HG02884 (cell line): Measurements from ENCODE around the gene DUS1L.
"Not testable (repeated sequence)": the region's sequence is repeated elsewhere in the genome, so short reads cannot be mapped to it uniquely, and the experiment has no call there.

Experiments
- ATAC-seq: cut with Tn5 transposase; IDR thresholded peaks from one replicate; pipeline ENCODE4 v1.9.1; 2021; ENCODE audit warnings: mild to moderate bottlenecking, moderate library complexity; ENCODE audit not compliant: unreplicated experiment

Gene DUS1L

DNA sequence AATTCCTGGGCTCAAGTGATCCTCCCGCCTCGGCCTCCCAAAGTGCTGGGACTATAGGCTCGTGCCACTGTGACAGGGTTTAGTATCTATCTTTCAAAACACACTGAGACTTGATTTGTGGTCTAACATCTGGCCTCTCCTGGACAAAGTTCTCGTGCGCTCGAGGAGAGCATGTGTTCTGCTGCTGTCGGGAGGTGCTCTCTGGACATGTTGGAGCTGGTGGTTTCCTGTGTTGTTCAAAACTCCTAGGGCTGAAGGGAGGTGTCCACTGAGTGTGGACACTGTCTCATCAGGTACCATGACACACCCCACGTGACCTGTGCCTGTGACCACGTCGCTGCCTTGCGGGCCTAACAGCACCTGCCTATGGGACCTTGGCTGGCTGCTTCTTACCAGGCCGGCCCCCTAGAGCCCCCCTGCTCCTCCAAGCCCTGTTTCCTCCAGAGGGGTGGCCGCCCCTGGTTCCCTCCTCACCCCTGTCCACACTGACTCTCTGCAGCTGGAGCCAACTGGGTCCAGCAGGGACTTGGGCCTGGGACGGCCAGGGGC is 19.6 kb downstream of the DUS1L start:
- no peak for ATAC-seq

DNA sequence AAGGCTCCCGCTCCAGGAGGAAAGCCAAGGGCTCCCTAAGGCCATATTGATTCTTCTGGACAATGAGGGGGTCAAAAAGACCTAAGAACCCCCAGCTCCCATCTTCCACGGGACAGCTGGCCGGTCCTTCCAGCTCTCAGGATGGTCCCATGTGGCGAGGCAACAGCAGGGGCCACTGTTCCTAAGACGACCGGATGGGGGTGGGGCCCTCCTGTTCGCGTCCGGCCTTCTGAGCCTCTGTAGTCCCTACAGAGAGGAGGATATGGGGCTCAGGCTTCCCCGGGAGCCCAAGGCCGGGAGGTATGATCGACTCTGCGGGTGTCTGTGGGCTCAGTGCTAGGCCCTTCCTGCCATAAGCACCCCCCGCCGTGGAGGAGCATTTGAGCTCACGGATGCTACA is 22.1 kb downstream of the DUS1L start:
- no peak for ATAC-seq

DNA sequence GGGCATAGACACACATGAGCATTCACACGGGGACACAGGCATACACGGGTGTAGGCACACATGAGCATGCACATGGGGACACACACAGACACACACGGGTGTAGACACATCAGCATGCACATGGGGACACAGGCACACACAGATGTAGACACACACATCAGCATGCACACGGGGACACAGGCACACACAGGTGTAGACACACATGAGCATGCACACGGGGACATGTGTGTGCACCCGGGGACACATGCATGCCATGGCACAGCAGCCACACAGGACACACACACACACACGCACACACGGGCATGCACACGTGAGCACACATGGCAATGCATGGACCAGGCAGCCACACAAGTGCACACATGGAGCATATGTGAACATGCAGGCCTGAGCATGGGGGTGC is 23.0 kb downstream of the DUS1L start:
- no peak for ATAC-seq

- ATAC-seq, result no peak
These were observed 24.3 kb downstream of the DUS1L start for GRCh38 chr17:82041144-82041814.

DNA sequence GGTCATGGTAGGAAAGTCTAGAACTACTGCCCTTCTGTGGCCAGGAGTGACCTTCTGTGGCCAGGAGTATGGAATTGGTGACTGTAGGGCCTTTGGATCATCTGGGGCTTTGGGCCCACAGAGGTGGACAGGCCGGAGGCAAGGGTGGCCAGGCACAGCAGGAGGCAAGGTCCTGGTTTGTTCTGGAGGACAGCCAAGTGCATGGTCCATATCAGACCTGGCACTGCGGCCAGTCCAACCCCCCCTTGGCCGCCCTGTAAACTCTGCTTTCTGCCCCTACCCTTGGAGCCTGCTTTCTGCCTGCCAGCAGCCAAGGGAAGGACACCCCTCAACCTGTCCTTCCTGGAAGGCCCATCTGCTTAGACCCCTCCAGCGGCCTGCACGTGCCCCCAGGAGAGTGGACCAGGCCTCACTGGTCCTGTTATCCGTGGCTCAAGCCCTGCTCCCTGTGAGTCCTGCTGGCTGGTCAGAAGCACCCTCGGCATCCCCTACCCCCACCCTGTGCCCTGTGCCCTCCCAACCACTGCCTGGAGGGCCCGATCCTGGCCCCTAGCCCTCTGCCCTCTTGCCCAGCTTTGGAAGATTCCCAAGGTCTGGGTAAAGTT is 25.8 kb downstream of the DUS1L start:
- ATAC-seq, result no peak

- not testable (repeated sequence) for ATAC-seq
These were observed 26.7 kb downstream of the DUS1L start for GRCh38 chr17:82038796-82039409.

DNA sequence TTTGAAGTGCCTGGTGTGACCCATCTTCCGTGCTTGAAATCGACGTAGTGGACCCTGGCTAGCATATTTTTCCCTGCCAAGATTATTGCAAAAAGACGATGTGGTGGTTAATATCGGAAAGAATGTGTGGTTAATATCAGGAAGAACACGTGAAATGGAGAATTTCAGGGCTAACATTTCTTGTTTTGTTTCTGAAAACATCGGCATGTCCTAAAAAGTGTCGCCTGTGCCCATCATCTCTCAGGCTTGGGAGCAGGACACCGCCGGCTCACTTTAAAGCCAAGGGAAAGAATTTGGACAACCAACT is 27.8 kb downstream of the DUS1L start:
- no peak for ATAC-seq

DNA sequence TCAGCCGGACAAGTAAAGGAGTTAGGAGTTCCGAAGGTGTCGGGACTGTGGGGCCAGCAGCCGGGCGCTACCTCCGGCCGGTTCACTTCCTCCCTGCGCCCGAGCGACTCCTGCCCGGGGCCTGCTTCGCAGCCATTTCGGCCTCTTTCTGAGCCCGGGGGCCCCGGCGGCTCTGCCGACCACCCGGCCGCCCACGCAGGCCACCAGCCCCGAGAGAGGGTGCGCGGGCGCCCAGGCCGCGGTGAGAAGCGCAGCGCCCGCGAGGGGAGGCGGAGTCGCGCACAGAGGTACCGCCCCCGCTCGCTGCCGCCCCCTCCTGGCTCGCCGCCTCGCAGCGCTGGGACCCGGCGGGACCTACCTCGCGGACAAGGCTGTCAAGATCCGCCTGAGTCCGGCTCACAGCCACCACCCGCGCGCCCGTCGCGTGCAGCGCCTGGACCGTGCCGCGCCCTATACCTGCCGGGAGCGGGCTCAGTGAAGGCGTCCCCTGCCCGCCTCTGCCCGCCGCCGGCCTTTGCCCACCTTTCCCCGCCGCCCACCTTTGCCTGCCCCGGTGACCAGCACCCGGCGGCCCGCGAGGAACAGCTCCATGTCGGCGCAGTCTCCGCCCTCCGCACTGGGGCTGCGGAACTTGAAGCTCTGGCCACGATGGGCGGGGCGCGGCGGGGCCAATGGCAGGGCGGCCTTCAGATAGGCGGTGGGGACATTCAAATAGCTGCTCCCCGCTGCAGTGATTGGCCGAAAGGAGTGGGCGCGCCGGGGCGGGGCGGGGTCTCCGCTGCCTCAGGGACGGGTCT is 28.3 kb downstream of the DUS1L start, which contains the start of gene DCXR:
DCXR (minus strand) TSS at position 606 of the 797 bp plus-strand sequence; CDS start at position 591, 15 bp downstream.
- peak; percentile 86 for ATAC-seq

- no peak for ATAC-seq
These were observed 28.9 kb downstream of the DUS1L start for GRCh38 chr17:82036634-82037091.

- ATAC-seq, result no peak
These were observed 29.5 kb downstream of the DUS1L start for GRCh38 chr17:82035956-82036633.

GRCh38 chr17:82035488-82035887 is 30.1 kb downstream of the DUS1L start:
- no peak for ATAC-seq

- no peak for ATAC-seq
These were observed 31.1 kb downstream of the DUS1L start for GRCh38 chr17:82034371-82035011.

DNA sequence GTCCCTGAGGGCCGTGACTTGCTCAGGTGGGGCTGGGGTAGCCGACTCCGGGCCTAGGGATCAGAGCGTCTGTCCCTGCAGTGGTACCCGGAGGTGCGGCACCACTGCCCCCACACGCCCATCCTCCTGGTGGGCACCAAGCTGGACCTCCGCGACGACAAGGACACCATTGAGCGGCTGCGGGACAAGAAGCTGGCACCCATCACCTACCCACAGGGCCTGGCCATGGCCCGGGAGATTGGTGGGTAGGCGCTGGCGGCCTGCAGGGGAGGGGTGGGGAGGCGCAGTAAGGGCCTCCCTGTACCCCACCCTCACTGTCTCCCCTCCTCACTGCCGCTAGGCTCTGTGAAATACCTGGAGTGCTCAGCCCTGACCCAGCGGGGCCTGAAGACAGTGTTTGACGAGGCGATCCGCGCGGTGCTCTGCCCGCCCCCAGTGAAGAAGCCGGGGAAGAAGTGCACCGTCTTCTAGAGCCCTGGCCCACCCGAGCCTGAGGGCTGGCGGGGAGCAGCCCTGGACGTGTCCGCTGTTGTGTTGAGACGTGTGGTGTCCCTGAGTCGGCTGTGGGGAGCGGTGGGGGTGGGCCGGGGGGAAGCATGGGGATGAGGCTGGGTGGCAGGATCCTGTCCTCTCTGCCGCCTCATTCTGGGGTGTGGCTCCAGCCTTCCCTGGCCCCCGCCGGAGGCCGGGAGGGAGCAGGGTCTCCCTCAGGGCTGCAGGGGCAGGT is 32.1 kb downstream of the DUS1L start:
- no peak for ATAC-seq

GRCh38 chr17:82031885-82032627 is 33.5 kb downstream of the DUS1L start:
- ATAC-seq, result no peak

DNA sequence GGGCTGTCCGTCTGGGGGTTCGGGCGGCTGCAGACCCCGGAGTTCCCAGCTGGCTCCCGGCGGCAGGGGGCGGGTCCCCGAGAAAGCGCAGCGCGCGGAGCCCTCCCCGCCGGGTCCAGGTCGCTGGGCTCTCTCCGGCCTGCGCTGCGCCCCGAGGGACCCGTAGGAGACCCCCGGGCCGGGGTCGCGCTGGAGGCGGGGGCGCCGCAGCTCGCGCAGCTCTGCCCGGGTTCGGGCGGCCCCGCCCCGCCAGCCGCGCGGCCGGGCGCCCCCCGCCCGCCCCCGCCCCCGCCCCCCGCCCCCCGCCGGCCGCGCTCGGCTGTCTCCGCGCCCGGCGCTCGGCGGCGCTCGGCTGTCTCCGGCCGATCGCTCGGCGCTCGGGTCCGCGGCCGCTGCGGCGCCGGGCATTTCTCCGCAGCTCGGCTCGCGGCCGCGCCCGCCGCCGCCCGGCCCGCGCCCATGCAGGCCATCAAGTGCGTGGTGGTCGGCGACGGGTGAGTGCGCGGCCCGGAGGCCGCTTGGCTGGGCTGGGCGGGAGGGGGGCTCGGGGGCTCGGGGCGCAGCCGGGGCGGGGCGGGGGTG is 34.2 kb downstream of the DUS1L start, which contains the start of gene RAC3:
RAC3 (plus strand) TSS at position 376 of the 582 bp plus-strand sequence; CDS start at position 460, 84 bp downstream.
- no peak for ATAC-seq

GRCh38 chr17:82030470-82031302 is 34.9 kb downstream of the DUS1L start:
- ATAC-seq, result no peak

DNA sequence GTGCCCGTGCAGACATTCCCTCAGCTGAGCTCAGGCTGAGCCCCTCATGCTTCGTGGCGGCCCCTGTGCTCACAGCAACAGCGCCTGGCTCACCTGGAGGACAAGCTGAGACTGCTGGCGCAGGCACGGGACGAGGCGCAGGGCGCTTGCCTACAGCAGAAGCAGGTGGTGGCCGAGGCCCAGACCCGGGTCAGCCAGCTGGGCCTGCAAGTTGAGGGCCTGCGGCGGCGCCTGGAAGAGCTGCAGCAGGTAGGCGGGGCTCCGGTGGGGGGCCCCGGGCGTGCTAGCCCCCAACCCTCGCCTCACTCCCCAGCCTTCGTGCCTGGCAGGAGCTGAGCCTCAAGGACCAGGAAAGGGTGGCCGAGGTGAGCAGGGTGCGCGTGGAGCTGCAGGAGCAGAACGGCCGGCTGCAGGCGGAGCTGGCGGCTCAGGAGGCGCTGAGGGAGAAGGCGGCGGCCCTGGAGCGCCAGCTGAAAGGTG is 35.6 kb downstream of the DUS1L start:
- ATAC-seq, result no peak
